HS-5 (cell line): Measurements from ENCODE around the gene COBL.

ENCODE experiments used
- DNase-seq: peaks from one replicate; pipeline ENCODE4 v3.0.0-alpha.2; 2012; ENCODE audit warnings: low read depth

Gene COBL

DNA sequence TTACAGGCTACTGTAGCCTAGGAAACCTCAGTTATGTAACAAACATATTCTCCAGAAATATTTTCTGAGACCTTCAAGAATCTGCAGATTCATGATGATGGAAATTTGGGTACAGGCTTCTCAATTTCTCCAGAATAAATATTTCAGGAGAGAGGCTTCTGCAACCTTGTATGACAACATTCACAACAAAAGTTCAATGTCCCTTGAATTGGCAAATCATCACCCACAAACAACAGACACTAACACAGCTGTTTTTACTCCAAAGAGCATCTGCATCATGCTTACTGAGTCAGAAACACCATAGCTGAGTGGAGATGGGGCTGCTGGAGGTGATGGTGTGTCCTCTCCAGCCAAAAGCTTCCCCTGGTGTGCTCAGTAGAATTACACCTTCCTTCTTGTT lies 9.3 kb upstream of the COBL start:
- no peak for DNase-seq

GRCh38 chr7:51325261-51325676 lies 8.7 kb upstream of the COBL start:
- DNase-seq: no peak

GRCh38 chr7:51324206-51324898 lies 7.7 kb upstream of the COBL start:
- DNase-seq: no peak

GRCh38 chr7:51321961-51322515 lies 5.4 kb upstream of the COBL start:
- no peak for DNase-seq

GRCh38 chr7:51318886-51319579 lies 2.4 kb upstream of the COBL start:
- DNase-seq: no peak

GRCh38 chr7:51318001-51318400 lies 1.4 kb upstream of the COBL start:
- DNase-seq: no peak

DNA sequence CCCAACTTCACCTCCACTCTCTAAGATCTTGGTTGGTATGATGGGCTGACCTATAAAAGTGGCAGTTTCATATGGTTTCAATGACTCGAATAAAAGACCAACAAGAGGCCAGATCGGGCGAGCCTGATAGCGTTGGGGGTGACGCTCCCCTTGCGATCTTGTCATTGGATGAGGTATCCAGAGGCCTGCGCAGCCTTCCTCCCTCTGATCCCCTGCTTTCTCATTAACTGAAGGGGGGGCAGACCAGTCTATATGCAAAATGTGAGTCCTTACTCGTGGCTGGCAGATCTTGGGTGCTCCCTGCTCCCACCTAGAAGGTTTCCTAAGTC lies 937 bp upstream of the COBL start:
- no peak for DNase-seq

DNA sequence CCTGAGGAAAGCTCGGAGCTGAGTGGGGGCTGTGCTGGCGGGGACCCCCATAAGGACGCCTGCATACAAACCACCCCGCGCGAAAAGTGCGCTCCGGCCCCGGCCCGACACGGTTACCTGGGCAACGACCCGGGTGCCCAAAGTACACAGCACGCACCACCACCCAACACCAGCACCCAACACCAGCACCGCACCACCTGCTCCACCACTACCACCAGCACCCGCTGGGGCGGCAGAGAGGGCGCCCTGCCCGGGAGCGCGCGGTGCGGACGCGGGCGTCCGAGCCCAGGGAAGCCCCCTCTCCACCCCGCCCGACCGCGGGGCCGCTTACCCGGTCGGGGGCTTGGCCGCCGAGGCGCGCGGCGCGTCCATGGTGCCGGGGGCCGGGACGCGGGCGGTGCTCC lies 345 bp downstream of the COBL start:
- no peak for DNase-seq

DNA sequence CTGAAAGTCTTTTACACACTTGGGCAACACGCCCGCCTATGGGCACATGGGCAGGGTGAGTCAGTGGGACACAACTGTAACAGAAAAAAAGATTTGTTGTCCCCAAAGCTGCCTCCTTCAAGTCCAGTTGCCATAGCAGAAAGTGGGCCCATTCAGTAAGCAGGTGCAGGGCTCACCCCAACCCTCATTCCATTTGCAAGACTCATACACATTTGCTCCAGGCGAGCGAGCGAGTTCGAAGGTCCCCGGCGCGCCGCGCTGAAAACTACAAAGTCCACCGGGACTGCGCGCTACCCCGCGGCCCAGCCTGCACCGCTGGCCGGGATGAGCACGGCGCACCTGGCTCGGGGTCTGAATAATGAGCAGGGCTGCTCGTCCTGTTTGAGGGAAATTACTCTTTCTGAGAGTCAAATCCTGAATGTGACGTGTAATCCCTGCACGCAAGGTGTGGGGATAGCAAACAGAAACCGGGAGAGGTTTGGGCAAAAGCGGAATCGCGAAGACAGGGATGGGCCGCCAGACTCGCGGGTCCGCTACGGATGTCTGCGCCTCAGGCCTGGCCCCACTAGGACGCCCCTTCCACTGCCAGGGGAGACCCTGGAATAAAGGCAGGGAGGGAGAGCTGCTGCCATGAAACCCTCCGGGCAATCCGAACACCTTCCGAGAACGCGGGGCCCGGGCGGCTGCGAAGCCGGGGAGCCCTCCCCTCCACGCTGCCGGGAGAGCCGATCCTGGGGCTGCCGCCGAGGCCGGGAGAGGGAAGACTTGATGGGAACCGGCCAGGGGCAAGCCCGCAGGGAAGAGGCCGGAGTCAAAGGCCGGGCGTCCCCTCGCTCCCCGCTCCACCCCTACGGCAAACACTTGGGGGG lies 982 bp downstream of the COBL start:
- no peak for DNase-seq

DNA sequence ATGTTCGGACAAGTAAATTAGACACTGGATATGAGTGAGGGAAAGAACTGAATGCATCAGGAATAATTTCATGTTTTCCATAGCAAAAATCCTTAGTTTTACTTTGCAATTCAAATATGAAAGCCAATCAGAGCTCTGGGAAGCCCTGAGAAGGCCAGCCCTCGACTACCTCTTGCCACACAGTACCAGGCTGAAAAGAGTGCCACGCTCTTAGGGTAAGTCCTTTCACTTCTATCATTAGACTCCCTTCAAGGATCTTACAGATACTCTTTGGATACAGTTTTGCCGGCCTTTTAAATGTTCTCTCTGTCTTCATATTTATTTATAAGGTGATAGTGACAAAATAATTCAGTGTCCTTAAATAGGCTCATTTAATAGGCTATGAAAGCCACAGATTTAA lies 1.9 kb downstream of the COBL start:
- DNase-seq: no peak

DNA sequence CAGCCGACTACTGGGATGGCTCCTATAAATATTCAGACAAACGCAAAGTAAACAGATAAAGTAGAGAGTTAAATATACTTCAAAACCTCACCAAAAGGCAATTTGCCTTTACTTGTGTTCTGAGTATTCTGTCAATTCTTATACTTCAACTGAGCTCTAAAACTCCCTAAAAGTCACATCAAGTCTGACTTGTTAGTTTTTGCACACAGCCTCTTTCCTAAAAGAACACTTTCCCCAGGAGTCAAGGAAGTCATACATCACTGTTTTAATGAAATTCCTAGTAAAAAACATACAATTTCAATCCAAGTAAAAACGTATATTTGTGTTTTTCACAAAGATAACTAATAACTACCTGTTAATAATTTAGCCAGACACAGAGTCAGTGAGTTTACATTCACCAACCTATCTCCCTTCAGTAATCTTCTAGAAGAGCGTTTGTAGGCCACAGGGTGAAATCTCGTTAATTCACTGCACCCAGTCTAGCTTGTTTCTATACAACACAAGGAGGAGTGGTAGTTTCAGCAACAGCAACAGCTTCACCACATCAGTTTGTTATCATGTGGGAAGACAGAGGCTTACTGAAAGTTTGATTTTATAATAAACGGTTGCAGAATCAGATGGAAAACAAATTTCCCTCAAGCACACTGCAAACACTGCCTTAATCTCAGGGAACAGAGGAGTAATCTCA lies 2.7 kb downstream of the COBL start:
- no peak for DNase-seq

DNA sequence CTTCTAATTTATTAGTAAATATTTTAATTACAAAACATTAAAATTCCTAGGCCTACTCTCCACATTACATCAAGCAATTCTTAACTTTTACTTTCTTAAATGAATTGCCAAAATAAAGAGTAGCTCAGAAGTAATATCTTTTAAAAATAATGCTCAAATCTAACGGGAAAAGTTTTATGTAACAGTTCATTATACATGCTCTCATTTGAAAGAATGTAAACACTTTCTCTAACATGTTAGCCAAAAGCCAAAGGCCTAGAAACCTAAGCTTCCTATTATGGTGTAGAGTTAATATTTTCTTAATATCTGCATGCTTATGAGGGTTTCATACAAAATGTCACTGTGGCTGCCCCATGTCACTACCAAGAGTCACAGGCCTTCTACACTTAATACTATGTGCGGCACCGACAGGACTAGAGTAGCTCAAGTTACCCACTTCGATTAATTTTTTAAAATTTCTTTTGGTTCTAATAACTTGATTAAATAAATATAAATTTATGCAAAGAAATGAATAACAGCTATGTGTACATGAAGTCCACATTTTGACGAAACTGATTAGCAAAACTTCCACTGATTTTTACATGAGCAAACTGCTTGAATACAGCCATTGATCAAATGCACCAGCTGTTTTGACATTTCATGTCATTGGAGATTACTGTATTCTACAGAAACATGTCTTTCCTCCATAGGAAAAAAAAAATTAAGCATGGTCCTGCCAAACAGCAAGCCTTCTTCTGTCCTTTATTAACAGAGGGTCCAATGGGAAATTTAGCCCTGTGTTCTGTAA lies 3.5 kb downstream of the COBL start:
- no peak for DNase-seq

- no peak for DNase-seq
Observed at GRCh38 chr7:51311166-51311565, 5.4 kb downstream of the COBL start.

GRCh38 chr7:51310131-51310583 lies 6.5 kb downstream of the COBL start:
- no peak for DNase-seq

DNA sequence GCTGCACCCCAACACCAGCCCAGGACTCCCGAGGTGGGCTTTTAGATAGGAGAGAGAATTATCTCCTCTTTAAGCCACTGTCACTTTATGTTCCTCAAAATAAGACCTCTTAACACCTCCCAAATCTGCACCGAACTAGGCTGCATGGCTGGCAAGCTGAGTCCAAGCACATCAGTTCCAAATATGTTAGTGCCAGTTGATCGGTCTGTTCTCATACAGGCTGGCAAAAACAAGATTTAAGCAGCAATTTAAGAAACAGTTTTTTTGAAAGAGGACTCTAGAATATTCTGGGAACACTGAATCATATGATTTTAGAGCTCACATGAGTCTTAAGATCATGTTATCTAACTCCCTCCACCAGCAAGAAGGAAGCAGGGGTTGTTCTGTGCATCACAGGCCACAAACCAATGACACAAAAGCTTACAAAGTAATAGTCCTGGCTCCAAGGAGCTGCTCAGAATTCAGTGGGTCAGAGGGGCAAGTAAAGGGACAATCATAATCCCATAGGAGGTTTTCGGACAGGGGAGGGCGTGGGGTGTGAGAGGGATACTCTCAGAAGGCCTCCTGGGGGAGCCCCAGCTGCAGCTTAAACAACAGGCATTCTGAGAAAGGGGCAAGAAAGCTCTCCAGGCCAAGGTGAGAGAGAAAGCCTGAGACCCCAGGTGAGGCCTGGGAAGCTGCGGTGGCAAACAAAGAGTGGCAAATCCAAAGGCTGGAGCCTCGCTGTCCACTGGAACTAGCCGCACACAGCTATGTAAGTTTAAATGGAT lies 7.1 kb downstream of the COBL start:
- no peak for DNase-seq

DNA sequence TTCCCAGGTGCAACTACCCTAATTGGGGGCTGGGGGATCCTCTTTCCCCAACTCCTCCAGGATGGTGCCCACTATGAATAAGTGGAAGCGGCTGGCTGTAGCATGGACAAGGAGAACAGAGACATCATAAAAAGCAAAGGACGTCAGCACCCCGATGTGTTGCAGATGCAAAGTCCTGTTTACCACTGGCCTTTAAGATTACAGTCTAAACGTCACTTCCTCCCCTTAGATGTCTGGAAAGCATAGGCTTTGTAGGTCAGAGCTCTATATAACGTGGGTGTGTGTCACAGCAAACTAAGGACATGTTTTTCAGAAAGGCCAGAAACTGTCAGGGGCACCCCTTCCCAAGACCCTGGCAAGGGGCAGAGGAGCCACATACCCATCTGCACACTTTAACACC lies 7.9 kb downstream of the COBL start:
- DNase-seq: no peak

GRCh38 chr7:51308265-51308664 lies 8.3 kb downstream of the COBL start:
- DNase-seq: no peak

GRCh38 chr7:51307651-51308210 lies 8.9 kb downstream of the COBL start:
- DNase-seq: no peak

DNA sequence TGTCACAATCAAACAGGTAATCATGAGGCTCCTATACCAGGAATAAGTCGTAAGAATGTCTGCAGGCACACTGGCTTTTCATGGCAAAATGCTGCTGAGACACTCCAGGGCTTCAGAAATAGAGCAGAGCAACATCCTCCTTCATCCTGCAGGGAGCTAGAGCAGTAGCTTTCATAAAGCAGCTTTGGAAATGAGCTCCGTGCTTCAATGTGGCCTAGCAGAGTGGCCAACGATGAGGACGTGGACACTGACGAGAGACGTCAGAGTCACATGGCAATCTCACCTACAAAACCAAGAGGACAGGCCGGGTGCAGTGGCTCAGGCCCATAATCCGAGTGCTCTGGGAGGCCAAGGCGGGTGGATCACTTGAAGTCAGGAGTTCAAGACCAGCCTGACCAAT lies 9.8 kb downstream of the COBL start:
- no peak for DNase-seq

DNA sequence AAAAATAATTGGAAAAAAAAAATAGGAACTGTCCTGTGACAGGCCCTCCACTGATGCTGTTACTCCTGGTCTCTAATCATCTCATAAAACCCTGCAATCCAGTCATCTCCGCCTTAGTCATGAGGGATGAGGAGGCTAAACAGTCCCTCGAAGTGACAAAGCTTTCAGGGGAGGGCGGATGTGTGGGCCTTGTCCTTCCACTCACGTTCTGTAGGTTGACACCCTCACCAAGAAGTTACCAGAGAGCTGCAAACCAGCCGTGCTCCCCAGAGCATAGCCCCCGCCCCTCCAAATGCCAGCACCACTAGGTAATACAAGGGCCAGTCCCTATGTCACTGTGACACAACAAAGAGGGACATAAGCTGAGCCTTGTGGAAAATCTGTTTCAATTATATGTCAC lies 11.9 kb downstream of the COBL start:
- no peak for DNase-seq
